Limb (tissue), 2 donors: ENCODE measurements around the gene DMBX1.

Experiments
- DNase-seq, 2 donors: peaks; one replicate each; pipeline ENCODE4 v3.0.0-alpha.2; 2016; ENCODE audit errors: extremely low spot score in 2 of 2

Gene DMBX1

GRCh38 chr1:46503421-46503820 lies 13.8 kb downstream of the DMBX1 start:
- no peak for DNase-seq

- DNase-seq, result no peak
Measured at GRCh38 chr1:46506470-46507219, 17.0 kb downstream of the DMBX1 start.

- no peak for DNase-seq
Measured at GRCh38 chr1:46508757-46509156, 19.1 kb downstream of the DMBX1 start.

GRCh38 chr1:46510341-46510997 lies 20.8 kb downstream of the DMBX1 start:
- DNase-seq, result no peak

- DNase-seq, result no peak
Measured at GRCh38 chr1:46510998-46511365, 21.3 kb downstream of the DMBX1 start.

GRCh38 chr1:46512135-46512791 lies 22.6 kb downstream of the DMBX1 start:
- DNase-seq, result no peak

- DNase-seq, result no peak
Measured at GRCh38 chr1:46512792-46513190, 23.2 kb downstream of the DMBX1 start.

GRCh38 chr1:46513536-46513935 lies 23.9 kb downstream of the DMBX1 start:
- DNase-seq, result no peak

GRCh38 chr1:46515576-46515975 lies 25.9 kb downstream of the DMBX1 start:
- no peak for DNase-seq

- no peak for DNase-seq
Measured at GRCh38 chr1:46516200-46516950, 26.7 kb downstream of the DMBX1 start.

GRCh38 chr1:46517010-46517600 lies 27.5 kb downstream of the DMBX1 start:
- DNase-seq, result no peak

GRCh38 chr1:46517932-46518498 lies 28.4 kb downstream of the DMBX1 start:
- DNase-seq, result no peak

- DNase-seq, result no peak
Measured at GRCh38 chr1:46519209-46519608, 29.6 kb downstream of the DMBX1 start.

- DNase-seq, result peak in 1 of 2 donors; percentile 38
Measured at GRCh38 chr1:46520063-46520911, 30.7 kb downstream of the DMBX1 start.

- no peak for DNase-seq
Measured at GRCh38 chr1:46521414-46521813, 31.8 kb downstream of the DMBX1 start.

GRCh38 chr1:46522184-46522968 lies 32.7 kb downstream of the DMBX1 start:
- no peak for DNase-seq

- no peak for DNase-seq
Measured at GRCh38 chr1:46522969-46523320, 33.3 kb downstream of the DMBX1 start.

GRCh38 chr1:46523496-46524353 lies 34.1 kb downstream of the DMBX1 start:
- no peak for DNase-seq

- no peak for DNase-seq
Measured at GRCh38 chr1:46524843-46525242, 35.2 kb downstream of the DMBX1 start.
